A549 treated with Hydrocortisone at 1 μM for 4 hours (cell line): ENCODE data around the gene COL10A1. TPM values are rescaled to one million over a fixed set of nuclear protein-coding genes. Genes with fewer than 3 reads are reported as not detected.

ENCODE experiments used
- total RNA-seq: library from RNA; stranded (reverse); fragments of 200-300 nt; extraction: Qiagen RNA extraction; gene quantifications from 5 replicates; pipeline ENCODE4 v1.2.3, GENCODE V29; 2022

The COL10A1 gene
- total RNA-seq = 0.03 TPM in 1 of 5 replicates, not detected in the others

GRCh38 chr6:116126032-116126431 lies at the start of gene COL10A1:
TSS of gene COL10A1 (minus strand) at chr6:116126132. CDS start at chr6:116125492, 640 bp downstream.

GRCh38 chr6:116100419-116101301 lies 25.3 kb downstream of the COL10A1 start, which contains the start of gene NT5DC1:
TSS of gene NT5DC1 (plus strand) at chr6:116100853. CDS start at chr6:116100931, 78 bp downstream.

Other genes with a start within 250 kb of the COL10A1 start
- gene FRK, start 65.2 kb downstream of the COL10A1 start, total RNA-seq = 1.1 to 1.7 TPM (median 1.2 TPM) in 5 replicates
- 23.1 to 29.3 TPM (median 28.6 TPM) in 5 replicates for gene NT5DC1, start 25.3 kb downstream of the COL10A1 start, total RNA-seq
- gene TSPYL4, start 127.9 kb upstream of the COL10A1 start, total RNA-seq = 2.5 to 4.0 TPM (median 3.0 TPM) in 5 replicates
- 23.5 to 38.3 TPM (median 26.8 TPM) in 5 replicates for gene TSPYL1, start 153.8 kb upstream of the COL10A1 start, total RNA-seq
- 11.3 to 16.4 TPM (median 13.4 TPM) in 5 replicates for gene DSE, start 244.8 kb upstream of the COL10A1 start, total RNA-seq